ENCODE results near the gene MOV10L1. TPM values are rescaled to one million over a fixed set of nuclear protein-coding genes. Genes with fewer than 3 reads are reported as not detected.

MOV10L1 gene
- total RNA-seq, 1 experiment from 2014 or later, result 0.26 TPM

DNA sequence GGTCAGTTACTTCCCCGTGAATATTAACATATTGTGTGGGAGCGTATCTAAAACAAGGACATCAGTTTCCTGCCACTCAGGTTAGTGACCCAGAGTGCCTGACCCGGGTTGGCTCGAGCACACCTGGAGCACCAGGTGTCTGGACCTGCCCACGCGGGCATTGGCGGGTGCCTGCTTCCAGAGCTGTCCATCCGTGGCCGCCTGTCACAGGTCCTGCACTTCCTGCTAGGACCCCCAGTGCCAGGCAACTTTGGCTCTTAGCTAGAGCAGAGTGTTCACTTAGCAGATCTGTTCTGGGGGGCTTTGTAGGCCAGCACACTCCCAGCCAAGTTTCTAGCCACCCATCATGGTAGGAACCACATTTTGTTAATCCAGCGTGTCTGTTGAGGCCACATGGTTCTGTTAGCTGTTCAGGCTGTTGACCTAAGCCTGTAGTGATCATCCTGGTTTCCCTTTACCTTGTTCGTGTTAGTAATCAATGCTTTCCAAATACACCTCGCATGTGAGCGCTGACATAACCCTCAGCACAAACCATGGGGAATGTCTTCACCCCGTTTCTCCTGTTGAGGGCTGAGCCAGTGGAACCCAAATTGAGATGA lies 29.5 kb downstream of the MOV10L1 start:
- intact Hi-C loops (cut with micrococcal nuclease), result no loop called here
- H3K9me3 ChIP-seq (ENCODE audit: low read length), result no peaks in the 10 kb centered on the region
- no peaks in the 10 kb centered on the region for H3K9me2 ChIP-seq (replicated peaks; ENCODE audit: low read length)
- H3F3A ChIP-seq (ENCODE audit: low read length, unreplicated experiment), result no peaks in the 10 kb centered on the region
- H3K4me2 ChIP-seq (ENCODE audit: low read length), result no peak overlapping the region
- H2AFZ ChIP-seq (ENCODE audit: low read length), result no peak overlapping the region
- no peaks in the 10 kb centered on the region for H3K79me2 ChIP-seq (ENCODE audit: low read length)
- ChIA-PET POLR2A (ENCODE audit: unreplicated experiment) (no interaction called here), CTCF (no interaction called here)
- no peaks in the 10 kb centered on the region for H3K36me3 ChIP-seq (ENCODE audit: low read depth, low read length)
- no TSS peak for BruUV-seq (replicated peaks)
- no peak for DNase-seq
- ATAC-seq, result no peak
- H3K4me1 ChIP-seq (ENCODE audit: insufficient read depth, low read length), result peaks cover 17% of the 10 kb centered on the region
- H3K27ac ChIP-seq (ENCODE audit: low read length), result no peak overlapping the region
- H3K4me3 ChIP-seq (ENCODE audit: low read length), result no peak overlapping the region
- no peaks in the 10 kb centered on the region; the same call in 1 of the 2 replicates for H3K27me3 ChIP-seq (ENCODE audit: low read length)
- no peak for TF ChIP-seq EZH2 (IDR thresholded peaks at IDR 0.05; ENCODE audit: low read length, unreplicated experiment)
- H3K9ac ChIP-seq (ENCODE audit: low read length), result no peak overlapping the region
- H4K20me1 ChIP-seq (ENCODE audit: low read length), result no peaks in the 10 kb centered on the region

DNA sequence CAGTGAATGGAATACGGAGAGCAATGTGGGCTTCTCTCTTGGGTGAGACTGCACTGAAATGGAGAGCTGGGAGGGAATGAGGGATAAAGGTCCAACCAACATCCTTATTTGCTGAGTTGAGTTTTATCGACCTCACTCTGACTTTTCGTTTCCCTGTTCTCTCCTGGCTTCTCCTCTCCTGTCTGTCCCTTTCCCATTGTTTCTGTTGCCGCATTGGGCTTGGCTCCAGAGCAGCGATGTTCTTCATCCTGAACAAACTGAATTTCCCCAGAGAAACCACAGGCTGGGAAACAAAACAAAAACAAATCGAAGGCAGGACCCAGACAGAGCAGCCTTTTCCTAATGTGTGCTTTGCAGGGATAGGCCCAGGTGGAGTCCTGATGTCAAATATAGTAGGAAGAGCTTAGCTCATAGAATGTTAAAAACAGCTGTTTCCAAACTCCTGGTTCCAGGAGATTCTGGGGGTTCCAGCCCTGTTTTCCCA lies 30.0 kb downstream of the MOV10L1 start:
- Histone ChIP-seq H3K4me1 (ENCODE audit: insufficient read depth, low read length) (peaks cover 12% of the 10 kb centered on the region), H3K36me3 (ENCODE audit: low read depth, low read length) (no peaks in the 10 kb centered on the region), H3K27me3 (ENCODE audit: low read length) (no peaks in the 10 kb centered on the region; the same call in 1 of the 2 replicates), H3K79me2 (ENCODE audit: low read length) (no peaks in the 10 kb centered on the region), H3K9ac (ENCODE audit: low read length) (no peak overlapping the region), H3K9me2 (replicated peaks; ENCODE audit: low read length) (no peaks in the 10 kb centered on the region), H3K9me3 (ENCODE audit: low read length) (no peaks in the 10 kb centered on the region), H3F3A (ENCODE audit: low read length, unreplicated experiment) (no peaks in the 10 kb centered on the region), H2AFZ (ENCODE audit: low read length) (no peak overlapping the region), H3K4me3 (ENCODE audit: low read length) (no peak overlapping the region), H3K27ac (ENCODE audit: low read length) (no peak overlapping the region), H3K4me2 (ENCODE audit: low read length) (no peak overlapping the region), H4K20me1 (ENCODE audit: low read length) (no peaks in the 10 kb centered on the region)
- DNase-seq, result no peak
- CTCF ChIA-PET, result no interaction called here
- no TSS peak for BruUV-seq (replicated peaks)
- no peak for TF ChIP-seq CTCF (conservative IDR thresholded peaks at IDR 0.05; ENCODE audit: low read depth, low read length)
- no peak for TF ChIP-seq EZH2 (IDR thresholded peaks at IDR 0.05; ENCODE audit: low read length, unreplicated experiment)
- TF ChIP-seq EZH2phosphoT487 (IDR thresholded peaks at IDR 0.05; ENCODE audit: borderline replicate concordance, low read length), result no peak
- POLR2A ChIA-PET (ENCODE audit: unreplicated experiment), result no interaction called here
- ATAC-seq, result no peak
- intact Hi-C loops (cut with micrococcal nuclease), result no loop called here

DNA sequence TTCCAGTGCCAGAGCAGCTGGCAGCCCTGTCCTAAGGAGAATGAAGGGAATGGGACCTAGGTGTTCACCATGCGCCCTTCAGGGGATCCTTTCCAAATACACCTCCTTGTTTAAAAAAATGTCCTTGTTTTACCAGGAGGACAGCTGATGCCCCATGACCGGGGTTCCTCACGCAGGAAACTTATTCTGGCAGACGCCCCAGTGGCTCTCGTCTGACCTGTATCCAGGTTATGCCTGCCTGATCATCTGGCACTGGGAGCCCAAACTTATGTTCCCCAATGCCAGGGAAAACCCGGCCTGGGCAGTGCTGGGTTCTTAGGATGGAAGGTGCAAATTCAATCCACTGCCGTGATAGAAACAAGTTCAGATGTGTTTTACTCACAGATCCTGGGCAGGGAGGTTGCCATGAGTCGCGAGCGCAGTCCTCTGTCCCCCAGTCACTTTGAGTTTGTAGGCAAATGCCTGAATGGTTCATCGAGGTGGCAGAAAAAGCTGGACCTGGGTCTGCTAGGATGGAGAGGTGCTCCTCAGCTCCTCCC lies 31.5 kb downstream of the MOV10L1 start:
- Histone ChIP-seq H3K27ac (ENCODE audit: low read length) (no peak overlapping the region), H3K27me3 (ENCODE audit: low read length) (no peaks in the 10 kb centered on the region; the same call in 1 of the 2 replicates), H3K4me3 (ENCODE audit: low read length) (no peak overlapping the region), H2AFZ (ENCODE audit: low read length) (no peak overlapping the region), H3K4me2 (ENCODE audit: low read length) (no peak overlapping the region), H3K9me3 (ENCODE audit: low read length) (no peaks in the 10 kb centered on the region), H3F3A (ENCODE audit: low read length, unreplicated experiment) (no peaks in the 10 kb centered on the region), H3K9ac (ENCODE audit: low read length) (no peak overlapping the region), H3K36me3 (ENCODE audit: low read depth, low read length) (no peaks in the 10 kb centered on the region), H3K9me2 (replicated peaks; ENCODE audit: low read length) (no peaks in the 10 kb centered on the region), H3K79me2 (ENCODE audit: low read length) (no peaks in the 10 kb centered on the region), H4K20me1 (ENCODE audit: low read length) (no peaks in the 10 kb centered on the region), H3K4me1 (ENCODE audit: insufficient read depth, low read length) (no peaks in the 10 kb centered on the region)
- ChIA-PET POLR2A (ENCODE audit: unreplicated experiment) (no interaction called here), CTCF (no interaction called here)
- TF ChIP-seq CTCF (conservative IDR thresholded peaks at IDR 0.05; ENCODE audit: low read depth, low read length) (no peak), EZH2phosphoT487 (IDR thresholded peaks at IDR 0.05; ENCODE audit: borderline replicate concordance, low read length) (no peak), EZH2 (IDR thresholded peaks at IDR 0.05; ENCODE audit: low read length, unreplicated experiment) (no peak)
- BruUV-seq (replicated peaks), result no TSS peak
- ATAC-seq (no peak), DNase-seq (no peak)
- intact Hi-C loops (cut with micrococcal nuclease), result no loop called here
